Measurements from ENCODE around the gene PAX8. TPM values are rescaled to one million over a fixed set of nuclear protein-coding genes. Genes with fewer than 3 reads are reported as not detected.

PAX8 gene
- total RNA-seq, 8 experiments from 2014 or later, result 0.27 to 10.1 (median 3.5) TPM

DNA sequence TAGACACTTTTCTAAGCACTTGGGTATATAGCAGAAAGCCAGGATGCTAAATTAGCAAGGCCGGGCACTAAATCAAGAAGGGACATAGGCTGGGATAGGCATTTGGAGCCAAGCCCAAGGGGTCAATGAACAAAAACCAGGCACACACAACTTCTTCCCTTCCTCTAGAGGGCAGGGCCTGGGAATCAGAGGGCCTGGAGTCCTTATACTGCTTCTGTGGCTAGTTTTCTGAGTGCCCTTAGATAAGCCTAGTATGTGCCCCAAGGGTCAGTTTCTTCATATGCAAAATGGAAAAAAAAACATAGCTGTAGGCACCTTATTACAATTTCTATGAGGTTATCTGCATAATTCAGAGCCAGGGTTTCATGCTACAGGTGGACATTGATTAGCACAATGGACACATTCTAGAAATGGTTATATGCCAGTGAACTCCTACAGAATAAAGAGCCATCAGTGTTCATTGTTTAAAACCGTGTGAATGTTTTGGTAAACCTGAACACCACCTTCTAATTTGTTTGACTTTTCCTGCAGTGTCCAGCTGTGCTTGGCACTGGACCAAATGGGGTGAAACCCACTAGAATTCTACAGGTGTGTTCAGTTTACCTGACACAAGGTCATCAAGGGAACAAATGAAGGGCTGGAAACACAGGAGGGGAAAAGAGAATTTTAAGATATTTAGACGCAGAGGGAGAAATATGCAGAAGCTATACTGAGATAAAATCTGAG, 49.6 kb downstream of the PAX8 start:
- Histone ChIP-seq H3K4me3 (no peak overlapping the region), H3K27ac (no peak overlapping the region), H3K4me1 (replicated peaks in 1 of 2) (peaks cover 21 to 25% of the 10 kb centered on the region in 2 donors)
- WGBS, 10 experiments, result 0 to 85% (median 69%) methylated on average over 1 to 3 of the region's 3 CpGs; no CpG with 5 or more reads in 1 of the 10 experiments
- in situ Hi-C loops (cut with MboI; ENCODE audit: low pct_unique_long_range_greater_than_20kb in 2 of 9, low sequenced_read_pairs in 9 of 9, unreplicated experiment in 9 of 9), result loop anchor here in 1 of 9 experiments (25.0 kb wide), 1 partner anchor 133 kb away; no protein-coding TSS in a partner anchor
- peak in 3 of 8 experiments; percentile 16 to 61 (median 46) for ATAC-seq (replicated peaks in 6 of 8)

DNA sequence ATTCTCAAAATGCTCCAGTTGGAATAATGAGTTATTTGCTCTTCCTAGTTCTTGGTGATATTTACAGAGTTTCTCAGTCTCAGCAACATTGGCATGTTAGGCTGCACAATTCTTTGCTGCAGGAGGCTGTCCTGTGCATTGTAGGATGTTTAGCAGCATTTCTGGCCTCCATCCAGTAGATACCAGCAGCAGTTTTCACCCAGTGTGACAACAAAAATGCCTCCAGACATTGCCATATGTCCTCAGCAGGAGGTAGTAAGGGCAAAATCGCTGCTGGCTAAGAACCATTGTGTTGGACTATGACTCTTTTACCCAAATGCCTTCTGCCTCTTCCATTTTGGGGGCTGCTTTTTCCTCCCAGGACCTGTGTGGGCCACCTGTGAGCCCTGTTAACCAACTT, 50.4 kb downstream of the PAX8 start:
- no peak for ATAC-seq (replicated peaks in 6 of 8)
- Histone ChIP-seq H3K4me3 (no peak overlapping the region), H3K4me1 (replicated peaks in 1 of 2) (peaks cover 21 to 31% of the 10 kb centered on the region in 2 donors), H3K27ac (no peak overlapping the region)
- 40 to 100% (median 80%) methylated on average over 1 of the region's 1 CpG; no CpG with 5 or more reads in 5 of the 10 experiments for WGBS, 10 experiments
- in situ Hi-C loops (cut with MboI; ENCODE audit: low pct_unique_long_range_greater_than_20kb in 2 of 9, low sequenced_read_pairs in 9 of 9, unreplicated experiment in 9 of 9), result loop anchor here in 1 of 9 experiments (25.0 kb wide), 1 partner anchor 134 kb away; no protein-coding TSS in a partner anchor

GRCh38 chr2:113227698-113228097, 51.0 kb downstream of the PAX8 start:
- H3K27ac ChIP-seq, result no peak overlapping the region
- ATAC-seq (replicated peaks in 6 of 8), result no peak
- in situ Hi-C loops (cut with MboI; ENCODE audit: low pct_unique_long_range_greater_than_20kb in 2 of 9, low sequenced_read_pairs in 9 of 9, unreplicated experiment in 9 of 9), result loop anchor here in 1 of 9 experiments (25.0 kb wide), 1 partner anchor 135 kb away; no protein-coding TSS in a partner anchor
- 93 to 100% (median 100%) methylated on average over 1 to 3 of the region's 3 CpGs; no CpG with 5 or more reads in 4 of the 10 experiments for WGBS, 10 experiments
- peaks cover 20 to 32% of the 10 kb centered on the region in 2 donors for H3K4me1 ChIP-seq (replicated peaks in 1 of 2)
- no peak overlapping the region for H3K4me3 ChIP-seq

DNA sequence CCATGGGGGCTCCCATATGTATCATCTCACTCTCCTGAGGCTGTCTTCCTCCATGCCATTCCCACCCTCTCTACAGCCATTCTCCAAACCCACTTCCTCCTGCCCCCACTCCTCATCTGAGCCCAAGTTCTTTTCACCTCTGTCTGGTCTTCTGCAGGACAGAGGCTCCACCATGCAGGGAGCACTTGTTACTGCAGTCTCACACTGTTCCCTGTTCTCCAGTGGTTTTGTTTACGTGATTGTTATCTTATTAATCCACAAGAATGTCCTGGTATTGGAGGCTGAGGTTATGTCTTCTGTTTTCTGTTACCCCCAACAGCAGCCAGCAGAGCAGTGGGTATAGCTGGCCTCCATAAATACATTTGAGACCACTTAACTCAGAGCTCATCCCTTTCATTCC, 51.4 kb downstream of the PAX8 start:
- ATAC-seq (replicated peaks in 6 of 8), result no peak
- peaks cover 16 to 28% of the 10 kb centered on the region in 2 donors for H3K4me1 ChIP-seq (replicated peaks in 1 of 2)
- in situ Hi-C loops (cut with MboI; ENCODE audit: low pct_unique_long_range_greater_than_20kb in 2 of 9, low sequenced_read_pairs in 9 of 9, unreplicated experiment in 9 of 9), result loop anchor here in 1 of 9 experiments (25.0 kb wide), 1 partner anchor 135 kb away; no protein-coding TSS in a partner anchor
- 100% methylated on average over 1 of the region's 1 CpG; no CpG with 5 or more reads in 9 of the 10 experiments for WGBS, 10 experiments
- no peak overlapping the region for H3K4me3 ChIP-seq
- no peak overlapping the region for H3K27ac ChIP-seq

DNA sequence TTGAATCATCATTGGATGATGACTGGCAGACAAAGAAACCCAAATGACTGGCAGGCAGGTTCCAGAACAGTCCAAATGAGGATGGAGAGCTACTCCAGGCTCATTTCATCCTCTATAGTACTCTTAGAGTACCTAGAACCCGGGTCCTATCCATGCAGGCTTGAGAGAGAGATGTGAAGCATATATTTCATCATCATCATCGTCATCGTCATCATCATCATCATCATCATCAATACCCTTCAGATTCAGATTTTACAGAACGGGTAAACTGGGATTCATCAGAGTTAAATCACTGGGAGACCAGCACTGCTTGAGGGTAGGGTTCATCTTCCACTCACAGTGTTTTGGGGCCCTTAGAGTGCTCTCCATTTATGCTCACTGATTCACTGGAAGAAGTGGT, 52.3 kb downstream of the PAX8 start:
- Histone ChIP-seq H3K4me3 (no peak overlapping the region), H3K4me1 (replicated peaks in 1 of 2) (peaks cover 14 to 28% of the 10 kb centered on the region in 2 donors), H3K27ac (peak overlapping the region in 1 of 2 donors; percentile 40)
- 58 to 100% (median 87%) methylated on average over 1 to 3 of the region's 4 CpGs; no CpG with 5 or more reads in 5 of the 10 experiments for WGBS, 10 experiments
- in situ Hi-C loops (cut with MboI; ENCODE audit: low pct_unique_long_range_greater_than_20kb in 2 of 9, low sequenced_read_pairs in 9 of 9, unreplicated experiment in 9 of 9), result loop anchor here in 1 of 9 experiments (25.0 kb wide), 1 partner anchor 136 kb away; no protein-coding TSS in a partner anchor
- ATAC-seq (replicated peaks in 6 of 8), result no peak

GRCh38 chr2:113225263-113226259, 53.2 kb downstream of the PAX8 start:
- ATAC-seq (replicated peaks in 6 of 8), result peak; percentile 51 to 99 (median 98)
- WGBS, 10 experiments, result 35 to 100% (median 64%) methylated on average over 1 to 4 of the region's 12 CpGs; no CpG with 5 or more reads in 2 of the 10 experiments
- in situ Hi-C loops (cut with MboI; ENCODE audit: low pct_unique_long_range_greater_than_20kb in 2 of 9, low sequenced_read_pairs in 9 of 9, unreplicated experiment in 9 of 9), result loop anchor here in 1 of 9 experiments (25.0 kb wide), 1 partner anchor 137 kb away; no protein-coding TSS in a partner anchor
- peaks cover 14 to 28% of the 10 kb centered on the region in 2 donors for H3K4me1 ChIP-seq (replicated peaks in 1 of 2)
- H3K4me3 ChIP-seq, result no peak overlapping the region
- H3K27ac ChIP-seq, result peak overlapping the region; percentile 58 to 64

DNA sequence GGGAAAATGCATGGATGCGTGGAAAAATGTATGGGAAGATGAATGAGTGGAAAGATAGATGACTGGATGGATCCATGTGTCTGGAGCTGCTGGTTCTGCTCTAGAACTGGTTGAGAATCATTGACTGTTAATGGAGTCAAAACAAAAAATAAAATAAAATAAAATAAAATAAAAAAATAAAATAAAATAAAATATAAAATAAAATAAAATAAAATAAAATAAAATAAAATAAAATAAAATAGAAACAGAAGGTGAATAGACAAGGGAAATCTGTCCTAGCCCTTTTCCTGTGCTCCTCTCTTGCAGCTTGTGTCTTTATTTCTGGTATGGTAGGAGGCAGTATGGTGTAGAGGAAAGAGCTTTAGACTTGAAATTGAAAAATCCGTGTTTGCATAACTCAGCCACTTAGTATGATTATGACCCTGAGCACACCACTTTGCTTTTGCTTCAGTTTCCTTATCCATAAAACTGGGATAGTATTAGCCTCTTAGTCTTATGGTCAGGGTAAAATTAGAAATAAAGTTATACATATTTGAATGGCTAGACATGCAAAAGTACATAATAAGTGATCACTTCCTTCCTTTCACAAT, 54.0 kb downstream of the PAX8 start:
- in situ Hi-C loops (cut with MboI; ENCODE audit: low pct_unique_long_range_greater_than_20kb in 2 of 9, low sequenced_read_pairs in 9 of 9, unreplicated experiment in 9 of 9), result loop anchor here in 2 of 9 experiments (25.0 kb wide), 1 partner anchor 138 kb away; no protein-coding TSS in a partner anchor
- no peak overlapping the region for H3K4me3 ChIP-seq
- peak in 1 of 8 experiments; percentile 33 for ATAC-seq (replicated peaks in 6 of 8)
- 25 to 90% (median 56%) methylated on average over 2 of the region's 2 CpGs; no CpG with 5 or more reads in 2 of the 10 experiments for WGBS, 10 experiments
- H3K27ac ChIP-seq, result no peak overlapping the region
- H3K4me1 ChIP-seq (replicated peaks in 1 of 2), result peaks cover 19 to 30% of the 10 kb centered on the region in 2 donors

DNA sequence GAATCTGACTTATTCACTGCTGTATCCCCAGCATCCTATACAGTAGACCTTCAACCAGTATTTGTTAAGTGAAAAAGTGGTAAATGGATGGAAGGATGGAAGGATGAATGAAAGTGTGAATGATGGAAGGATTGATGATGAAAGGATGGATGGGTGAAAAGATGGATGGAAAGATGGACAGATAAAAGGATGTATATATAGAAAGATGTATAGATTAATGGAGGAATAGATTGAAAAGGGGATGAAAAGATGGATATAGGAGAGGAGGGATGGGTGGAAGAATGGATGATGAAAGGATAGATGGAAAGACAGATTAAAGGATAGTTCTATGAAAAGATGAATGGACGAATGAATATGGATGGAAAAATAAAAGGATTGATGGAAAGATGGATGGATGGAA, 54.9 kb downstream of the PAX8 start:
- no peak for ATAC-seq (replicated peaks in 6 of 8)
- H3K4me1 ChIP-seq (replicated peaks in 1 of 2), result peaks cover 28 to 40% of the 10 kb centered on the region in 2 donors
- 48 to 100% (median 95%) methylated on average over 1 of the region's 1 CpG for WGBS, 10 experiments

GRCh38 chr2:113221846-113222245, 56.9 kb downstream of the PAX8 start:
- no peak for ATAC-seq (replicated peaks in 6 of 8)
- no peak overlapping the region for H3K27ac ChIP-seq
- H3K4me3 ChIP-seq, result no peak overlapping the region
- H3K4me1 ChIP-seq (replicated peaks in 1 of 2), result peaks cover 43 to 57% of the 10 kb centered on the region in 2 donors
- in situ Hi-C loops (cut with MboI; ENCODE audit: low pct_unique_long_range_greater_than_20kb in 2 of 9, low sequenced_read_pairs in 9 of 9, unreplicated experiment in 9 of 9), result loop anchor here in 1 of 9 experiments (25.0 kb wide), 1 partner anchor 140 kb away; no protein-coding TSS in a partner anchor
- WGBS, 10 experiments, result 56 to 92% (median 83%) methylated on average over 1 to 6 of the region's 6 CpGs

More for the DNA sequence above, 54.9 kb downstream of the PAX8 start:
- in situ Hi-C loops (cut with MboI; ENCODE audit: low pct_unique_long_range_greater_than_20kb in 2 of 9, low sequenced_read_pairs in 9 of 9, unreplicated experiment in 9 of 9), result loop anchor here in 1 of 9 experiments (25.0 kb wide), 1 partner anchor 138 kb away; no protein-coding TSS in a partner anchor
- Histone ChIP-seq H3K27ac (no peak overlapping the region), H3K4me3 (no peak overlapping the region)

DNA sequence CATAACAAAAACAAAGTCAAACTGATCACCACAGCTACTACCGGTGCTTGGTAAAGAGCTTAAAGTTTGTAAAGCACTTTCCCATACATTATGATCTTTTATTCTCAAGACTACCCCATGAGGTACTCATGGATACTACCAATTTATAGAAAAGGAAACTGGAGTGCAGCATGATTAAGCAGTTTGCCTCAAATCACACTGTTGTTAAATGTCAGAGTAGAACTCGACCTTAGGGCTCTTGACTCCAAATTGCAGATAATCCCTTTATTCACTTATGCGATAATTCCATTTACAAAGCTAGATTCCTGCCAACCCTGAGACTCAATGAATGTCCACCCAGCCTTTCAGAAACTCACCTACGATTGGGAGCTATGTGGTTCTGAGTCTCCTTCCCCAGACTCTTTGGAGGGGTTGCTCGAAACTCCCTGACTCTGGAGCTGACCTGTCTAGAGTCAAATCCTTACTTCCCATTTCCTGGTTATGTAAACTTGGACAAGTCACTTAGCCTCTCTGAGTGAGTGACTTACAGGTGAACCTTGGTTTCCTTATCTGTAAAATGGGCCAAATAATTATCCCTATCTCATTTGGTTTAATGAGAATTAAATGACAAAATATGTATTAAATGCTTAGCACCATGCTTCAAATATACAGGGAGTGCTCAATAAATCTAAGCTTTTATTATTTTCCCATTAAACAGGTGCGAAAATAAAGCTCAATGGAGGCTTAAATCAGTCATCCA, 57.6 kb downstream of the PAX8 start:
- peak in 1 of 8 experiments; percentile 27 for ATAC-seq (replicated peaks in 6 of 8)
- no peak overlapping the region for H3K4me3 ChIP-seq
- no peak overlapping the region for H3K27ac ChIP-seq
- peaks cover 38 to 52% of the 10 kb centered on the region in 2 donors for H3K4me1 ChIP-seq (replicated peaks in 1 of 2)
- WGBS, 10 experiments, result 63 to 100% (median 81%) methylated on average over 1 to 6 of the region's 6 CpGs
- in situ Hi-C loops (cut with MboI; ENCODE audit: low pct_unique_long_range_greater_than_20kb in 2 of 9, low sequenced_read_pairs in 9 of 9, unreplicated experiment in 9 of 9), result loop anchor here in 1 of 9 experiments (25.0 kb wide), 1 partner anchor 141 kb away; no protein-coding TSS in a partner anchor

- in situ Hi-C loops (cut with MboI; ENCODE audit: low pct_unique_long_range_greater_than_20kb in 2 of 9, low sequenced_read_pairs in 9 of 9, unreplicated experiment in 9 of 9), result loop anchor here in 1 of 9 experiments (25.0 kb wide), 1 partner anchor 142 kb away; no protein-coding TSS in a partner anchor
- Histone ChIP-seq H3K4me1 (replicated peaks in 1 of 2) (peaks cover 29 to 41% of the 10 kb centered on the region in 2 donors), H3K4me3 (no peak overlapping the region), H3K27ac (peak overlapping the region in 1 of 2 donors; percentile 13)
- 60 to 100% (median 92%) methylated on average over 1 to 3 of the region's 6 CpGs; no CpG with 5 or more reads in 7 of the 10 experiments for WGBS, 10 experiments
- peak in 7 of 8 experiments; percentile 12 to 34 (median 29) for ATAC-seq (replicated peaks in 6 of 8)
These were observed 58.7 kb downstream of the PAX8 start for GRCh38 chr2:113219889-113220641.
